ENCODE measurements around the gene ACRBP. TPM values are rescaled to one million over a fixed set of nuclear protein-coding genes. Genes with fewer than 3 reads are reported as not detected.

The ACRBP gene
- total RNA-seq, 1 donor = not detected

- no peak overlapping the region for H3K4me3 ChIP-seq (ENCODE audit: low read depth, low read length)
- DNase-seq (ENCODE audit: low read depth) = no peak
- TF ChIP-seq, protein P1, sequence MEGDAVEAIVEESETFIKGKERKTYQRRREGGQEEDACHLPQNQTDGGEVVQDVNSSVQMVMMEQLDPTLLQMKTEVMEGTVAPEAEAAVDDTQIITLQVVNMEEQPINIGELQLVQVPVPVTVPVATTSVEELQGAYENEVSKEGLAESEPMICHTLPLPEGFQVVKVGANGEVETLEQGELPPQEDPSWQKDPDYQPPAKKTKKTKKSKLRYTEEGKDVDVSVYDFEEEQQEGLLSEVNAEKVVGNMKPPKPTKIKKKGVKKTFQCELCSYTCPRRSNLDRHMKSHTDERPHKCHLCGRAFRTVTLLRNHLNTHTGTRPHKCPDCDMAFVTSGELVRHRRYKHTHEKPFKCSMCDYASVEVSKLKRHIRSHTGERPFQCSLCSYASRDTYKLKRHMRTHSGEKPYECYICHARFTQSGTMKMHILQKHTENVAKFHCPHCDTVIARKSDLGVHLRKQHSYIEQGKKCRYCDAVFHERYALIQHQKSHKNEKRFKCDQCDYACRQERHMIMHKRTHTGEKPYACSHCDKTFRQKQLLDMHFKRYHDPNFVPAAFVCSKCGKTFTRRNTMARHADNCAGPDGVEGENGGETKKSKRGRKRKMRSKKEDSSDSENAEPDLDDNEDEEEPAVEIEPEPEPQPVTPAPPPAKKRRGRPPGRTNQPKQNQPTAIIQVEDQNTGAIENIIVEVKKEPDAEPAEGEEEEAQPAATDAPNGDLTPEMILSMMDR (IDR thresholded peaks at IDR 0.05; ENCODE audit: insufficient read depth, low read depth, low read length) = no peak
Observed at GRCh38 chr12:6620885-6621274, 26.4 kb downstream of the ACRBP start.

- TF ChIP-seq, protein P1 (IDR thresholded peaks at IDR 0.05; ENCODE audit: insufficient read depth, low read depth, low read length) = peak; percentile 52
- H3K4me3 ChIP-seq (ENCODE audit: low read depth, low read length) = no peak overlapping the region
- DNase-seq (ENCODE audit: low read depth) = peak; percentile 32
Observed at GRCh38 chr12:6620137-6620884, 26.9 kb downstream of the ACRBP start.

GRCh38 chr12:6618483-6619225 is 28.6 kb downstream of the ACRBP start:
- TF ChIP-seq, protein P1 (IDR thresholded peaks at IDR 0.05; ENCODE audit: insufficient read depth, low read depth, low read length) = no peak
- DNase-seq (ENCODE audit: low read depth) = no peak
- H3K4me3 ChIP-seq (ENCODE audit: low read depth, low read length) = no peak overlapping the region

GRCh38 chr12:6615802-6616201 is 31.4 kb downstream of the ACRBP start:
- DNase-seq (ENCODE audit: low read depth) = no peak
- no peak overlapping the region for H3K4me3 ChIP-seq (ENCODE audit: low read depth, low read length)
- TF ChIP-seq, protein P1 (IDR thresholded peaks at IDR 0.05; ENCODE audit: insufficient read depth, low read depth, low read length) = no peak

DNA sequence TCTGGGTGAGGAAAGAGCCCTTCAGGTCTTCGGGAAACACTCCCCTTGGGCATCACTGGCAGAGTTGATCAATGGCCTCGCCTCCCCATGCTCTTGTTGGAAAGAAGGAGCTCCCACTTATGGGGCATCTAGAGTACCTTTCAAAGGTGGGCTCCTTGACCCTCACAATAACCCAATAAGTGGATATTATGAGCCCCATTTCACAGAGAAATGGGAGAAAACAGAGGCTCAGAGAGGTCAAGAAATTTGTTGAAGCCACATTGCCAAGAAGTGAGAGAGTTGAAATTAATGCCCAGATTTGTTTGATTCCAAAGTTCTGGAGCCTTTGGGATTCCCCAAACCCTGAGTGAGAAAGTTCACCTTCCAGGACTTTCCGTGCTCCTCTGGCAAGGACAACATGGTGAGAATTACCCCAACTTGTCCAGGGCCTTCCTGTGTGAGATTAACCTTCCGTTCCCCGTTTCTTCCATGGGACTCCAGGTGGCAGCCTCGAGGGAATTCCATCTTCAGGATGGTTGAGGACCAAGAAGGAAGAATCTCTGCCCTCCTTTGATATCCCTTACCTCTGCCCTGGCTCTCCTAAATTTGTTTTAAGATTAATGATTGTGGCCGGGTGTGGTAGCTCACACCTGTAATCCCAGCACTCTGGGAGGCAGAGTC is 32.6 kb downstream of the ACRBP start:
- no peak for DNase-seq (ENCODE audit: low read depth)
- H3K4me3 ChIP-seq (ENCODE audit: low read depth, low read length) = no peak overlapping the region
- TF ChIP-seq, protein P1 (IDR thresholded peaks at IDR 0.05; ENCODE audit: insufficient read depth, low read depth, low read length) = no peak

- TF ChIP-seq, protein P1 (IDR thresholded peaks at IDR 0.05; ENCODE audit: insufficient read depth, low read depth, low read length) = no peak
- peak; percentile 99 for DNase-seq (ENCODE audit: low read depth)
- H3K4me3 ChIP-seq (ENCODE audit: low read depth, low read length) = no peak overlapping the region
Observed at GRCh38 chr12:6613776-6614512, 33.3 kb downstream of the ACRBP start.

Measured in fibroblast of villous mesenchyme (primary cell).